ENCODE data around the gene LIMS1. TPM values are rescaled to one million over a fixed set of nuclear protein-coding genes. Genes with fewer than 3 reads are reported as not detected.

The LIMS1 gene
- polyA plus RNA-seq, 1 donor, result 34.7 TPM

DNA sequence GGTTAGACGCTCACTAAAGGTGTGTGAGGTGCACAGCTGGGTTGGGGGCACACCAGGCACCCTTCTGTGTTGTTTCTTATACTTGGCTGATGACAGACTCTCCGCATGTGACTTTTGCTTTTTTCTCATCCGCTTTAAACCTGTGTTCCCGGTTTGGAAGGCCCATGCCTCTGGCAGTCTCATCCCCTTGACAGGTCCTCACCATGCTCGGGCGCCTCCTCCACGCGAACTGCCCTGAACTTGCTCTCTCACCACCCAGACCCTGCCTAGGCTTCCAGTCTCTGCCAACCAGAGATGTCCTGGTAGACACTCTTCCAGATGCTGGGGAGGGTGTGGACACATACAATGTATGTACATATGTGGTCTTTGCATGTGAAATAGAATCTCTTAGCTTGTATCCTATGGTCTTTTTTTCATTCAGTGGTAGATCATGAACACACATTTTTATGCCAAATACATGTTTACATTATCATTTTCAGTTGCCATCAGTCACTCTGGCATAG, 79.8 kb downstream of the LIMS1 start:
- DNase-seq (ENCODE audit: low read depth), result no peak

DNA sequence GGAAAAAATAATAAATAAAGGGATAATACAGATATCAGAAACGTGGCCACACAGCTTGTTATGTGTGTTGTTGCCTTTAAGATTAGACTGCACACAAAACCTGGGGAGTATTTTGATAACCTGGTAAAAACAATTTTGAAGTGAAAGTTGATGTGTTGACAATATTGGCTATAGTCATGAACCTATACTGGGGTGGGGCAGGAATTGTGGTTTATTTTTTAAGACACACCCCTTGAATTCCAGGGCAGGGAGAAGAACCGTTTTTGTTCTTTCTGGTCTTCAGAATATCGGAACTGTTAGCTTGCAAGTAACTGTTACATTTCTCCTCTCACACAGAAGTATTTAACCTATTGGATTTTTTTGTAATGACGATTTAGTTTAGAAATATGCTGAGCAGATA, 80.4 kb downstream of the LIMS1 start:
- no peak for DNase-seq (ENCODE audit: low read depth)

DNA sequence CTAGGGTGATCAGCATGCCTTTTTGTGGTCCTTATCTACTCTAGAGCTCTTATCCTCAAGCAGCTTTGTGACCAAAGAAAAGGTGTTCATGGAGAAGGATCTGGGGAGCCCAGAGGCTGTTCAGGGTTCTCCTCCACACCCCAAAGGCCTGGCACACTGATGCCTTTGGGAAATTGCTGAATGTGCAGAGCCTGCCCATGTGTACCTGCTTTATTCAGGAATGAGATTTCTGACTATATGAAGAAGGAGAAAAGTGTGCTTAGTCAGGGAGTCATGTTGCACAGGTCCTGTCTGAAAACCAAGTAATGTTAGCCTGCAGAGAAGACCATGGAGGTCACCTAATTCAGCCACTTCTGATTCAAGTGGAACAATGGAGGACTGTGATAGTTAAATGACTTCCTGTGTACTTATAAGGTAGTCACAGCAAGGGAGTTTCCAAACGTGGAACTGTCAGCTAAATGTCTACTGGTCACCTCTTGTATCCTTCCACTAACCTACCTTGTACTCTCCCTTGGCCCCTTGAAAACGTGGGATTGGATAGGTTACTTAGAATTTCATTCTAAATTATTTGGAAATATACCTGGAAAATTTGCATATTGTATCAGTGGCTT, 81.3 kb downstream of the LIMS1 start:
- no peak for DNase-seq (ENCODE audit: low read depth)

DNA sequence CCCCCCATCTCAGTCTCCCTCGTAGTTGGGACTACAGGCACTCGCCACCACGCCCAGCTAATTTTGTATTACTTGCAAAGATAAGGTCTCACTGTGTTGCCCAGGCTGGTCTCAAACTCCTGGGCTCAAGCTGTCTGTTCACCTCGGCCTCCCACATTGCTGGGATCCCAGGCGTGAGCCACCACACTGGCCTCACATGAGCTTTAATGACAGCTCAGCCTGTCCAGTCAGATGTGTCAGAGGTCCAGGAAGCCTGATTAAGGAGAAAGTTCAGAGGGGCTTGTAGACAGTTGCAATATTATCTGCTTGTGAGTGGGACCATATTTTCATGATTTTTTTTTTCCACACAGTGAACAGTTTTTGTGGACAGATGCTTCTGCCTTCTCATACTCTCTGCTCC, 82.0 kb downstream of the LIMS1 start:
- DNase-seq (ENCODE audit: low read depth), result no peak

DNA sequence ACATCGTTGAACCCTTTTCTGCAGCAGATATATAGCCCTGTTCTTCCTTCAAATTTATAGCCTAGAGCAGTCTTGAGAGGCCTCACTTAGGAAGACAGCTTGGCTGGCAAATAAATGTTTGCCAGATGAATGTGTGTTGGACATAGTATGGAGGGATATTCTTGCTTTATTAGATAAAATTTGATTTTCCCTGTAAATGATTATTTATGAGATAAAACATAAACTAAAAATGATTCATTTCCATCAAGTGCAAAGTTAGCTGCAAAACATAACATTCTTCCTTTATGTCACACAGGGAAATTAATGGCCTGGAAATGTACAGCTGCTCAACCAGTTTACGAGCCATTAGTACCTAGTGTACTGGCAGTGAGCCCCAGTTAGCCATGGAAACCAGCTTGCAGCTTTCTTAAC, 82.5 kb downstream of the LIMS1 start:
- DNase-seq (ENCODE audit: low read depth), result no peak

DNA sequence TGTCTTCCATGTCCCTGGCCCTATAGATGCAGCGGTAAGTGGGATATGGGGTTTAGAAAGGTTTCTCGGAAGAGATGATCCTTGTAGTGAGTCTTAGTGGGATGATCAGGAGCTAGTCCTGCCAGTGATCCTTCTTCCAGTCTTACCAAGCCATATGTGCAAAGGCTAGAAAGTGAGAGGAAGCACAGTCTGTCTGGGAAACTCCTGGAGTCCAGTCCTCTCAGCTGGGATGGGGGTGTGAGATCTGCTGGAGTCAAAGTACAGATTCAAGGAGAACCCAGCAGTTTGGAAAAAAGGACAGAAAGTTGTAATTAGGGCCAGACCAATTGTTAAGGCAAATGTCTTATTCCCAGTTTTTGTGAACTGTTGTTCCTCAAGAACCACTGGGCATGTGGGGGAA, 83.3 kb downstream of the LIMS1 start:
- no peak for DNase-seq (ENCODE audit: low read depth)

DNA sequence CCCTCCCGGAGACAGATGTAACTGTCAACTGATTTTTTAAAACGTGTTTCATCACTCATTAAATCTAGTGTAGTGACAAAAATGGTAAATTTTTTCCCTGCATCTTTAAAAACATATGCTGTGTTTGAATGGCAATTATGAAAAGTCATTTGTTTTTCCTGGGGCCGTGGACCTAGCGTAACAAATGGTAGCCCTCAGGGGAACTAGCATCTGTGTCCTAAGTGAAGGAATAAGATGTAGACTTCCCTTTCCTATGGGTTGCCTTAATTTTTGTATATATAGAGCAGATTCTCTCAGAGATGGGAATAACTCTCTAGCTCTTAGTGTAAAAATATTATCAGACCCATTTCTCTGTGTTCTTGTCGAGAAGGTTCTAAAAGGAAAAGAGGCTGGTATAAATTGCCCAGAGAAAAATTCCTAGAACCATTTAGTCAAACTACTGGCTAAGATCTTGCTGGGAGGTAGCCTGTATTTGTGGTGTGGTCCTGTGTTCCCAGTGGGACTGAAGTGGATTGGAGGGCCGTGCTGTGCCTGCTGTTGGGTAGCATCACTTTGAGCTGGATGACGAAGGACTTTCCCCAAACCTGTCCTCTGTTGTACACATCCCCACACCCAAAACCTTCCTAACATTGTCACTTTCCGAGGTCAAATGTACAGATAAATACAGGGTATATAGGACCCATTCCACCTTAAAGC, 85.8 kb downstream of the LIMS1 start:
- no peak for DNase-seq (ENCODE audit: low read depth)

DNA sequence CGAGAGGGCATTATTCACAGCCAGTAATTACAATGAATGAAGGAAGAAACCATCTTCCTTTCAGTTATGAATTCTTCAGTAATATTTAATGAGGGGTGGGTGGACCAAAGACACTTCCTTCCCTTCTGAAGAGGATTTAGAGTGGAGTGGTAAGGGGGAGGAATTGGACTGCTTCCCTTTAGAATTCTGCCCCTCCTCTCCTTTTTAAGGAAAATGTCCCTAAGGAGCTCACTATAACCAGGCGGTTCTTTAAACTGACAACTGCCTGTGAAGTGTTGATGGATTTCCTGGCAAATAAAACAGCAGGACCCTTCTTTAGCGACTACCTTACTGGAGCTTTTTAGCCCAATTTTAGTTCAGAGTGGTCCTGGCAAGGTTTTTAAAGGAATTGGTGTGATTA, 86.4 kb downstream of the LIMS1 start:
- DNase-seq (ENCODE audit: low read depth), result no peak

DNA sequence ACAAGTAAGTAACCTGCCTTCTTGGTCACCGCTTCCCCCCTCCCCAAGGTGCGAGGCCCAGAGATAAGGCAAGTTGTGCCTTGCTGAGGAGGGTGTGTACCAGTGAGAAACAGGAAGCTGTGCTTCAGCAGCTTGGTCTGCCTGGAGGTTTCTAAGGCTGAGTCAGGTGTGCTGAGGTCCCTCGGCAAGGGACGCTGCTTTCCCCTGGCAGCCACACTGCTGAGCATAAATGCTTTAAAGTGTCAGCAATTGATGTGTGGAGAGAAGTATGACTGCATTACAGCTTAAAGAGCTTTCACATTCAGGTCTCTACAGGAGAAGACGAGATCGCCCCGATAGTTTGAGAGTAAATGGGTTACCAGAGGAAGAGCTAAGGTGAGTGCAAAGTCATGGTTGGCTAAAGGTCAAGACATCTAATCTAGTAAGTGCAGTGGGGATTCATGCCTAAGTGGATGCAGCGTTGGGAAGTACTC, 86.9 kb downstream of the LIMS1 start:
- DNase-seq (ENCODE audit: low read depth), result no peak

DNA sequence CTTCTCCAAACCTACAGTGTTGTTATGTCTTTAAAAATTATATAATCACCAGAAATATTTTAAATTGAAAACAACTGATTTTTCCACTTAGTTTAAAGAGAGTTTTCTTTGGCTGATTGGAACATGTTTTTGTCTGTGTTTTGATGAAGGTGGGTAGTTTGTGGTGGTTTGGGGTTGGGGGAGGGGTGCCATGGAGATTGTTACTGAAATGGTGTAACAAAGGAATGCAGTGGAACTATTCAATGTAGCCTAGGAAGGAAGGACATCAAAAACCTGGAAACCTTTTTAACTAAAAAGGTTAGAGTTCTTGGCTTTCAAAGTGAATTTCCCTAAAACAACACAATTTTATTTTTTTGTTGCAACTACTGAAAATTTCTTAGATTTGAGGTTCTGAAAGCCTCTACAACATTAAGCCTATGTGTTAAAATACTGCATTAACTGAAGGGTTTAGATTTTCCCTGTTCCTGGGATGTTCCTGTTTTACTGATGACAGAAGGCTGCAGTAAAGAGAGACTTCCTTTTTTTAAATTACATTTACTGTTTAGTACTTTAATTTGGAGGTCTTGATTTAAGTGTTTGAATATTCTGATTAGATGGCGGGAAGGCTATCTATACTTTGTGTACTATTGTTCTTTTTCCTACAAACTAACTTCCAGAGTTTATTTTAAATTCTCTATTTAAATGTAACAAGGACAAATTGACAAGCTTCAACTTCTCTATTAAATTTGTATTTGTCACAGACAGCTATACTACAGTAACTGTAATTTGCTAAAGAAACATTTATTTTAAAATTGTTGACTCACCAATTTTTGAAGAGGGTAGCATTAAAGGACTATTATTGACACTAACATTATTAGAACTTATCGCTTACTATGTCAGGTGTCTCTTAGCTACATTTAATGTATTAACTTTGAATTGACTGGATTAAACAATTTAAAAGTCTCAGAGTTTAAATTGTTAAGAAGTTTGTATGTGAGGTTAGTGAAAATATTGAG, 87.7 kb downstream of the LIMS1 start:
- DNase-seq (ENCODE audit: low read depth), result no peak

DNA sequence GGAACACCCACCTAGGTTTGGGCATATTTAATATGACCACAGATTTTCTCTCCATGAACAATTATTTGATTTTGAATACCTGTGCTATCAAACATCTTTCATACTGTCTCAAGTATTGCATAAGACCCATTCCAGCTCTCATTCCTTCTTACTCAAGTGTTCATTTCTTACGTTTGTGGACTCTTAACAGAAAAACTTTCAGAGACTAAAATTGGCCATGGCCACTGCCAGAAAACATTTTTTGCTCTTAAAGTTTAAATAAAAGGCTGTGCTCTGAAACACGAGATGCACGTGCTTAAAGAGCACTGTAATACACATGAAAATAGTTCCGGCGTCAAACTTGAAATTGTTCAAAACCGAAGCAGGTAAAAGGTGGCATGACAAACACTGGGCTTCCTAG, 89.3 kb downstream of the LIMS1 start:
- no peak for DNase-seq (ENCODE audit: low read depth)

DNA sequence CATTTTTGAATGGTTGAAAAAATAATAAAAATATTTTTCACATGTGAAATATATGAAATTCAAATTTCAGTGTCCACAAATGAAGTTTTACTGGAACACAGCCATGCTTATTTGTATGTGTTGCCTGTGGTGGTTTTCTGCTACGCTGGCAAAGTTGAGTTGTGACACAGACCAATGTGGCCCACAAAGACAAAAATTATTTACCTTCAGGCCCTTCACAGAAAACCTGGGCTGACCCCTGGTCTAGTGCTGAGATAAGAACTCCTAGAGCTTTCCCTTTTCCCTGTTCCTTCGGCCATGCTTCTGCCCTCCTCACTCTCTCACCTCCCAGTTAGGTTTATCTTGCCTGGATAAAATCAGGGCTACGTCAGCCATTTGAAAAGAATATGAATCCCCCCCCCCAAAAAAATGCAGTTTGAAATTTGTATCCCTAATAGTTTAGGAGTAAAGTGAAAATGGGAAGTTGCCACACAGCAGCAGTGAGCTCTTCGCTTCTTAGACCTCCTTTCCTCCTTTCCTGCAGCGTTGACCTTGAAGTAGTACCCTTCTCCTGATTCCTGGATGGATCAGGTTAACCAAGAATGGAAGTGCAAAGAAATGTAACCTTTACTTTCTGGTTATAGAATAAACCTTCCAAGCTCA, 91.0 kb downstream of the LIMS1 start:
- DNase-seq (ENCODE audit: low read depth), result no peak

DNA sequence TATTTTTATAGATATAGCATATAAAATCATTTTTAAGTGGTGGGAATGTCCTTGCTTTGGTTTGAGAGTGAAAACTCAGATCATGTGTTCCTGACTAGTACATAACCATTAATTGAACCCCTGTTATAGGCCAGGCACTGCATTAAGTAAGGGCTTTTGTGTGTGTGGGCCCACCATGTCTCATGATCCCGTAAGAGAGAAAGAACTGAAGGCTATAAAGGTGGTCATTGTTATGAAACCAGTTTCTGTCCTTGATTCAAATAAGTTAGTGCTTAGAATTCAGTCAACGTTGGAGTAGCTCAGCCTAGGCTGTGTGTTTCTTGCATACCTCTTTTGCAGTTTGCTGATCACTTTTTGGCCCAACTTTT, 91.5 kb downstream of the LIMS1 start:
- no peak for DNase-seq (ENCODE audit: low read depth)

DNA sequence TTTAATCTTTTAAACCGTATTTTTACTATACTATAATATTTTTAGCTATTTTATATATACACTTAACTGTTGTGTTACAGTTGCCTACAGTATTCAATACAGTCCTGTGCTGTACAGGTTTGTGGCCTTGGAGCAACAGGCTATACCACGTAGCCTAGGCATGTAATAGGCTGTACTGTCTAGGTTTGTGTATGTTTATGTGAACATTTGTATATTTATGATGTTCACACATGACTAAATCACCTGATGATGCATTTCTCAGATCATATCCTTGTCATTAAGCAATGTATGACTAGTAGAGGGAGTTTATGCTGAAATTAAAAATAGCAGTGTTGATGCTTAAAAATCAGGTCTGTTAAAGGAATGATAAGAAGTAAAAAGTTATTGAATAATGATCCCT, 92.7 kb downstream of the LIMS1 start:
- DNase-seq (ENCODE audit: low read depth), result no peak

DNA sequence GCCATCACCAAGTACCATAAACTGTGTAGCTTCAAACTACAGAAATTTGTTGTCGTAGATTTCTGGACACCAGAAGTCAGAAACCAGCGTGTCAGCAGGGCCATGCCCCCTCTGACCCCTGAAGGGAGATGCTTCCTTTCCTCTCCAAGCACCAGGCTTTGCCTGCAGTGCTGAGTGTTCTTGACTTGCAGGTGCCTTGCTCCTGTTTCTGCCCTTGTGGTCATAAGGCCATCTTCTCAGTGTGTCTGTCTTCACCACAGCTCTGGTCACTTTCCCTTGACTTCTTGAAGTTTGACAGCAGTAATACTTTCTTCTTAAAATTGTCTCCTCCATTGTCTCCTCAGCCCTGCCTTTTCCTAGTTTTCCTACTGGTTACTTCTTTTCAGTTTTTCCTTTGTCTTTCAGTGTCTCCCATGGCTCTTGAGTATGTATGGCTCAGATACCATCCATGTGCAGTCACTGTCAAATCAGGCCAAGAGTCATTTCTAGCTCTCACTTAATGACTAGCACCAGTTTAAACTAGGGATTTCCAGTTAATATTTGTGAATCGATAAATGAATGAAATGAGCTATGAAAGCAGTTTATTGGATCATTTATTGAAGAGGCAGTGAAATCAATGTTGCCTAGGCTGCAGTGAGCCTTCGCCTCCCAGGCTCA, 93.8 kb downstream of the LIMS1 start:
- DNase-seq (ENCODE audit: low read depth), result no peak

DNA sequence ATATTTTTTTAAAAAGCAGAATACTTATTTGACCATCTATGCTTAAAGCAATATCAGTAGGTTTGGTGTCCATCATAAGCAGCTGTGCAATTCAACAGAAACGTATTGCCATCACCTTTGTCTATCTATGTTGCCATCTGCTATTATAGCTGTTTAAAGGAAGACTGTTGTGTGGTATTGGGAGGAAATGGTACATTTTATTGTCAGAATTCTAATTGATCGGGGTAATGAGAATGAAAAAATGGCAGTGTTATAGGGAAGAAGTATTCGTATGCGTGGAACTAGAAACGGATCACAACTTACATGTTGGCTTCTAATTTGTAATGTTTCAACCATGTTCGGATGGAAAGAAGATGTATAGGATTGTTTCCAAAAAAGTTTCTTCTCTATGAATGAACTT, 94.7 kb downstream of the LIMS1 start:
- DNase-seq (ENCODE audit: low read depth), result no peak

DNA sequence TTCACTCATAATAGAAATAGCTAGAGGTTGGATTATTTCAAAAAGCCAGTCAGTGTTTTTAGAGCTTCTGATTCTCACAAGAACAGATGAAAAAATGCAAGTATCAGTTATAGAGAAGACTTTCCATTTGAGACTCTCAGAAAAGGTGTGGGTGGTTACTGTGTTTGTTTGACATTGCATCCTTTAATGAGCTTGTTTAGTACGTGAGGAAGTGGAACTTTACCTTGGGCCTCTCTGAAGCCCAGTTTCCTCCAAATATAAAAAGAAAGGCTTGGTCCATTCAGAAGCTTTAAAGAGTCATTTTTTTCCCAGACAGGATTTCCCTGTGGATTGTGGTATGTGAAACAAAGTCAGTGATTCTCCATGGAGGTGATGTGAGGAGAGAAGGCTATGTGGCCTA, 95.1 kb downstream of the LIMS1 start:
- no peak for DNase-seq (ENCODE audit: low read depth)

DNA sequence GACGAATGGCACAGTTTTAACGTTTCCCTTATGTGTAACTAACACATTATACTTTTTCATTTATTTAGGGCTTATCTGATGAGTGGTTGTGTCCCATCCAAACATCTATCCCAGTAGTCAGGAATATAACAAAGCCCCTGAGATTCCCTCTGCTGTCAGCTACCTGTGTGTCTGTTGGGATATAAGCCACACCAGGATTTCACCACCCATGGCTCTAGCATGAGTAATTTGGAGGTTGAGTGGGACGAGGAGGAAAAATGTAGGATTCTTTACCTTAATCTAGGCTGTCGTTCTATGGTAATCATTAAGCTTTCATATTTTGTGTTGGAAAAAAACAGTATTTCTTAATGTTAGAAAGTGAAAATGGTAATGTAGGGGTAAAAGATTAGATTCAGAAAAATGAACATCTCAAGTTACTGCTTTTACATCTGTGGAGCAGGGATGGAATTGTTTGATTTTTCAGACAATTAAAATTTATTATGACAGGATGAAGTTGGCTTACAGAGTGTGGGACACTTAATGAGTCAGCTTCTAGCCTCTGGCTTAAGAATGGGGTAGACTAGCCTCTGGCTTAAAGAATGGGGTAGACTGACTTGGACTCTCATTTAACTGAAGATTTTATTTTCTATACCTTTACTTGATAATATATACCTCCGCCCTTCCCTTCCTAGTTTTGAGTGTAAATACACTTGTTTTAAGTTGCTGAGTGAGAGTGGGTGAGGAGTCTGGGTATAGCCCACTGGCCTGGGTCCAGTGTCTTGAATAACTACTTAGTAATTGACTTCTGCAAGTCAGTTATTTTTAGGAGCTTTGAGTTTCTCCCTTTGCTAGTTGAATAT, 96.5 kb downstream of the LIMS1 start:
- no peak for DNase-seq (ENCODE audit: low read depth)

DNA sequence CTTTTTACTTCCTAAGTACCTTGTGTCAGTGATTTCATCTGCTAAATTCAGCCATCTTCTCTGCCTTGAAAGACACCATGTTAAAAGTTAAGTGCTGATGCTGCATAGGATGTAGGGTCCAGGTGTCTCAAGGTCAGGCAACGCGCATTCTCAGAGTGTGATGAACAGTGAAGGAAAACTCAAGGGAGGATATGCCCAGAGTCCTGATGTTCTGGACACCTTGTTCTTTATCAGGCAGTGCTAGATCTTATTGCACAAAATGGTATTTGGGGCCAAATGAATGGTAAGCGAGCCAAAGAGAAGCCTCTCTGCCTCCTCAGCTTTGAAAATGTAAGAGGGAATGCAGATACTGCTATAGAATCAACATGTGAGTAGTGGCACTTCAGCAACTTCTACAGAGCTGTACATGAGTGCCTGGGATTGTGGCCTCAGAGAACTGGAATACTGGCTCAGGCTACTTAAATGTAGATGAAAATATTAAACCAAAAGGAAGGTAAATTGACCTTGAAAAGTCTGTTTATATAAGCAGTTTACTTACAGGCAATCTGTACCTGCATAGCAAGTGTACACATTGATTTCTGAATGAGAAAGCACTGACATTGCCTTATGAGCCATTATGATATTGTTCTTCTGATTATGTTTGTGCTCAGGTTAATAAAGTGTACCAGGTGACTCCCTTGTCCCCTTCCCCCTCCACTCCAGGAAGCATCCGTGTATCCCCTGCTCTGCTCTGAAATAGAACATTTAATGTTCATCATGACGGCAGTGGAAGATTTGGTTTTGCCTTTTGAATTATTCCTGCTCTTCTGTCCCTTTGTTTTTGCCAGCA, 98.3 kb downstream of the LIMS1 start:
- DNase-seq (ENCODE audit: low read depth), result no peak

DNA sequence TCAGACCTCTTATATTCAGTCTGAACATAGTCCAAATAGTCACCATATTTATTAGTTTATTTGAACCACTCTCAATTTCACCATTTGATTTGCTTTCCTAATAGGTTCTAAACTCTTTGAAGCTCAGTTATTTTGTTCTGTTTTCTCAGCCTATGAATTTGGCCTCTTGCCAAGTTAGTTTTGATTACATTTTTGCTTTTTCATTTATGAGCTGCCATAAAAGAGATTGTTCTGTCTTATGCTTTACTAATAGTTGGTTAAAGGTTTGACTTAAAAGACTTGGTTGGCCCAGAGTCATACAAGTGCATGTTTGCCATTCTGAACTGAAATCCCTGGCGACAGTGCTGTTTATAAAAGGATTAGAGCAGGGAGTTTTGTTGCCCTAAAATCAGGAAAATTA, 99.1 kb downstream of the LIMS1 start:
- no peak for DNase-seq (ENCODE audit: low read depth)
